Upper lobe of left lung (tissue), 4 donors: ENCODE results near the gene GPR55.

Experiments
- CTCF ChIP-seq, 6 experiments: fragments of 450-650 bp in 4 of 6; fragments of 200-600 bp in 2 of 6; sonication (generic) in 2 of 6; IDR thresholded peaks; one replicate each; pipeline ENCODE4 v1.5.1; 2016 to 2019; ENCODE audit warnings: antibody characterized with exemption in 6 of 6
- POLR2AphosphoS5 ChIP-seq, 2 donors: sonication (generic); formaldehyde crosslinking; IDR thresholded peaks; one replicate each; pipeline ENCODE4 v1.5.1; 2017; ENCODE audit warnings: antibody characterized with exemption in 2 of 2

GRCh38 chr2:230964136-230964730, 39.2 kb upstream of the GPR55 start:
- TF ChIP-seq CTCF (IDR thresholded peaks at IDR 0.05) (no peak), POLR2AphosphoS5 (IDR thresholded peaks at IDR 0.05) (no peak)
